Measurements from ENCODE around the gene PHPT1.
"Not testable (repeated sequence)": the region's sequence is repeated elsewhere in the genome, so short reads cannot be mapped to it uniquely, and the experiment has no call there.

The PHPT1 gene

DNA sequence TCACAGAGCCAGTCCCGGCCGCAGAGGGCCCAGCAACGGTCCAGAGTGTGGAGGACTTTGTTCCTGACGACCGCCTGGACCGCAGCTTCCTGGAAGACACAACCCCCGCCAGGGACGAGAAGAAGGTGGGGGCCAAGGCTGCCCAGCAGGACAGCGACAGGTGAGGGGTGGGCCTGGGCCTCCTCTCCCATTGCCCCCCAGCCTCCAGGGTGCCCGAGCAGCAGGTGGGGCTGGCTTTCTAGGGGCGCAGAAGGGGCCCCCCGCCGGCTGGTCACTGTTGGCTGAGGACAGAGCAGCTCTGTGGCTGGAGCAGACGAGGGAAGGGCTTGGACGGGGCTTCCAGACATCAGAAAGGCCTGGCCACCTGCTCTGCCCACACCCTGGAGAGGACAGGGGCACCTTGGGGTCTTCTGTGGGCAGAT is 11.3 kb upstream of the PHPT1 start:
- DNase-seq: not testable (repeated sequence)

DNA sequence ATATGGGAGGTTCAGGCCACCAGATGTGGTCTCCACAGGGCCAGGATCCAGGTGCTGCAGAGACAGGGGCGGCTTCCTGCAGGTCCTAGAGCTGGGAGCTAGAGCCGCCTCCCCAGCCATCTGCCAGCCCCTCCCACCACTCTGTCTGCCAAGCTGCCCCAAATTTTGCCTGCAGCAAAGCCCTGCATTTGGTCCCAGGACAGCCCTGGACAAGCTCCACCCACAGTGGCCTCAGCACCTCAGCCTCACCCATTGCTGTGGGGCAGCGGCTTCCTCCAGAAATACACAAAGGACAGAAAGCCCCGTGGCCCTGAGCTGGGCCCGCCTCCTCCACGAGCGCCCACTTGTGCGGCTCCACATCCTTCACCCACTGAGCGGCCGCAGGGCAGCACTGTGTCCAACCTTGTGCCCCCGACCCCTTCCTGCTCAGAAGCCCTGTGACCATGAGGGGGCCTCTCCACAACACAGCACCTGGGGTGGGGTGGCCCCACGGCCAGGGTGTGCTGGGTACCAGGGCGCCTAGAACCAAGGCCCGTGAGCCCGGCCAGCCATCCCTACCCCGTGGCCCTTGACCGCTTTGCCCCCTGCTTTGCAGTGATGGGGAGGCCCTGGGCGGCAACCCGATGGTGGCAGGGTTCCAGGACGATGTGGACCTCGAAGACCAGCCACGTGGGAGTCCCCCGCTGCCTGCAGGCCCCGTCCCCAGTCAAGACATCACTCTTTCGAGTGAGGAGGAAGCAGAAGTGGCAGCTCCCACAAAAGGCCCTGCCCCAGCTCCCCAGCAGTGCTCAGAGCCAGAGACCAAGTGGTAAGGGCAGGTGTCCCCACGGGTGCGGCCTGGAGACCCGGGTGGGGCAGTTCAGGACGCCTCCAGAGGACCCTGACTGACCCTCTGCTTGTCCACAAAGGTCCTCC is 10.6 kb upstream of the PHPT1 start:
- DNase-seq: no peak

DNA sequence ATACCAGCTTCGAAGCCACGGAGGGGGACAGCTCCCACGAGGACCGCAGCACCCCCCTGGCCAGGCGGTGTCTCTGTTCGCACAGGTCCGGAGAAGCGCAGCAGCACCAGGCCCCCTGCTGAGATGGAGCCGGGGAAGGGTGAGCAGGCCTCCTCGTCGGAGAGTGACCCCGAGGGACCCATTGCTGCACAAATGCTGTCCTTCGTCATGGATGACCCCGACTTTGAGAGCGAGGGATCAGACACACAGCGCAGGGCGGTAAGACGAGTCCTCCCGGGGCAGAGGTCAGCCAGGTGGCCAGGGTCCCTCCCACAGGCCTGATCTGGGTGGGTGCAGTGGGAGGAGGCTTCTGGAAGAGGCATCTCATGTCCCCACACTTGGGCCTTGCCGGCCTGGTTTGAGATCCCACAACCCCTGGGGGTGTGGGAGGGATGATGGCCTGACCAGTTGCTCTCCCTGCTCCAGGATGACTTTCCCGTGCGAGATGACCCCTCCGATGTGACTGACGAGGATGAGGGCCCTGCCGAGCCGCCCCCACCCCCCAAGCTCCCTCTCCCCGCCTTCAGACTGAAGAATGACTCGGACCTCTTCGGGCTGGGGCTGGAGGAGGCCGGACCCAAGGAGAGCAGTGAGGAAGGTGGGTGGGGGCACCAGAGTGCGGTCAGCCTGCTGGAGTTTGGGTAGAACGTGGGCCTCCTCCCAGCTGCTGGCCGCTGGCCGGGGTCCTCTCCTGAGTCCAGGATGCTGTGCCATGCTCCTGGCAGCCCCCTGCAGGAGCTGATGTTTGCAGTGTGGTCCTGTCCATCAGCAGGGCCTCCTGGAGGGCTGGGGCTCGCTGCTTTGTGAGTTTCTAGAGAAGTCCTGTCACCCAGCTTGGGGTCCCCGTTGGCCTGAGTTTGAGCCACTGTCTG is 9.7 kb upstream of the PHPT1 start:
- no peak for DNase-seq

DNA sequence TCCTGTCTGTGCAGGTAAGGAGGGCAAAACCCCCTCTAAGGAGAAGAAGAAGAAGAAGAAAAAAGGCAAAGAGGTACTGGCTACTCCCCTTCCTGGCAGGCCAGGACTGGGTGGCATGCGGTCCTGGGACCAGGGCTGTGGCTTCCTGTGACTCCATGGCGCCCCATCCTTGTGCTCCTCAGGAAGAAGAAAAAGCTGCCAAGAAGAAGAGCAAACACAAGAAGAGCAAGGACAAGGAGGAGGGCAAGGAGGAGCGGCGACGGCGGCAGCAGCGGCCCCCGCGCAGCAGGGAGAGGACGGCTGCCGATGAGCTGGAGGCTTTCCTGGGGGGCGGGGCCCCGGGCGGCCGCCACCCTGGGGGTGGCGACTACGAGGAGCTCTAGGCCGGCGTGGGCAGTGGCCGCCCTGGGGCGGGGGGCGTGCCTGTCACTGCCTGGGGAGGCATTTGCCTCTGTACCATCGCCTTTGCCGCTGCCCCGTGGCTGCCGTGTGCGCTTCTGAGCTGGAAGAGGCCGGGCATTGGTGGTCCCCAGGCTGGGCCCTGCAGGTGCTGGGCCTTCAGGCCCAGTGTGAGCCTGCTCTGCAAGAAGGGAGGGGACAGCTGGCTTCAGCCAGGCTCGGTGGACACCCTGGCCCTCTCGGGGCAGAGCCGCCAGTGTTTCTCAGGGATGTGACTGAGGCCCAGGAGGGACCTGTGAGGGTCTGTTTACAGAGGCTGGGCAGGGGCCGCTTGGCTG is 8.9 kb upstream of the PHPT1 start:
- no peak for DNase-seq

DNA sequence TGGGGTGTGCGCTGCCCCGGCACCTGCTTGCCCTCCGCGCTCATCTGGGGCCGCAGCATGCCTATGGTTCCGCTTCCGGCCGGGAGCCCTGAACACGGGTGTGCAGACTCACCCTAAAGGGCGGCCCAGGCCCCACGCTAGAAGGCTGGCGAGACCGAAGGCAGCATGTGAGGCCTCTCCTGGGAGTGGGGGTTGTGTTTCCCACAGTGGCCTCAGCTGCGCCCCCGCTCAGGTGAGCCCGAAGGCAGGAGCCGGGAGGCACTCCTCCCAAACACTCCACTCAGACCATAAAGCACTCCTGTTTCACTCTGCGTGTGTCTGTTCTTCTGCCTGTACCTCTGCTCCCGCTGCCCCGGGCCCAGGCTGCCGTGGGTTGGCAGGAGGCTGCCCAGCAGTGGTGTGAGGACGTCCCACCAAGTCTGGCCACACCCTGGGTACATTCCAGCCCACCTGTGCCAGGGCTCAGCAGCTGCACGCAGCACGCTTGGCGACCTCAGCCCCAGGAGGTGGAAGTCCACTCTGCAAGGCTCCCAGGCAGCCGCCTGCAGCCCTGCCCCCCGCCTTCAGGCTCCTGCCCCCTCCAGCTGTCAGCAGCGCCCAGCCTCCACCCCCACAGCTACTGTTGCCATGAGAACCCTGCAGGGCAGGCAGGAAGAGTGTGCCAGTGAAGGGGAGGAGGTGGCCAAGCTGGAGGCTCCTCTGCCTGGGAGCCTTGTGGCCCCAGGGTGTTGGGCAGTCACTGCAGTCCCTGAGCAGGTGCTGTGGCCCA is 8.1 kb upstream of the PHPT1 start:
- DNase-seq: no peak

DNA sequence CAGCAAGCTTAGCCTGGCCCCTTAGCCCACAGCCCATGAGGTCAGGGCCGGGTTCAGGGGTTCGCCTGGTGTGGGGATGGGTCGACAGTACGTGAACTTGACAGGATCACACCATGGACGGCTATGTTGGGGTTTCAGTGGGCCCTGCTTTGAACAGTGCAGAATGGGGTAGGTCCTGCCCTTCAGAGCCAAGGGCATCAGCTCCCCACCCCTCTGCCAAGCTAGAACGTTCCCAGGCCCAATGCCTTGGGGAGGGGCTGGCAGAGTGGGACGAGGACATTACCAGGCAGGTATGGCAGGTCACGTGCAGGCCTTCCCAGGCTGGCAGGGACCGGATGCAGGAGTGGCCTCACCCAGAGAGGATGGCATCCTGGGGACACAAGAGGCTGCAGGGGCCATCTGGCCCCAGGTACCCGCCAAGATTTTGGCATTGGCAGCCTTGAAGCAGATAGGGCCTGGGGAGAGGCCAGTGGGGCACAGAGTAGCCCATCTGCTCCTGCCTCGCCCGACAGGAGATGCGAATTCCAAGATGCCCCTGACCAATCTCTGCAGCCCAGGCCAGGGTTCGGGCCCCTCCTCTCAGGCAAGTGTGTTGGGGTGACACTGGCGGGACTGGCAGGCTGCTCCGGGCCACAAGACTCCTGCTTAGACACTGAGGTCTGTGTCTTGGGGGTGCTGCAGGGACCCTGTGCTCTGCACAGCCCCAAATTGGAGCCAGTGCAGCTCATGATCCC is 7.4 kb upstream of the PHPT1 start:
- not testable (repeated sequence) for DNase-seq

DNA sequence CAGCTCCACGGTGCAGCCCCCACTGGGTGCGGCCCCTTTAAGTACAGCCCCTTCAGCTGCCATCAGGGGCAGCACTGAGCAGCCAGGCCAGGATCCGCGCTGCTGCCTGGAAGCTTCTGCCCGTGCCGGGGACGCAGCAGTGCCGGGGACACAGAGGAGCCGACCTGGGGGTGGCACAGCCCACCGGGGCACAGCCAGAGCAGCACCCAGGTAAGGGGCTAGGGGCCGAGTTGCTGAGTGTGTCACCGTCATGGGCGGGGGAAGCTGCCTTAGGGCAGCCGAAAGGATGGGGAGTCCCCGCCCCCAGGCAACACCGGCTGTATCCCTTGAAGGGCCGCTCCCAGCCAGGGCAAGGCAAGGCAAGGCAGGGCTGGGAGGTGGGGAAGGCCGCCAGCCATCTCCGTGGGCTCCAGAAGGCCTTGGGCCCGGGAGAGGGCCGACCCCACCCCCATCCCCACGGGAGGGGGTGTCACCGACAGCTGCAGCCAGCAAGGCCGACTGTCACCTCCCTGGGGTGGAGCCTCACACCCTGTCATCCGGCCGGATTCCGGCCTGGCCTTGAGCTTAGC is 6.7 kb upstream of the PHPT1 start, which contains the start of gene AJM1:
Gene AJM1, plus strand, starts transcription at position 99 of the 569 bp plus-strand sequence. CDS start 1,937 bp downstream, outside the sequence.
- DNase-seq: peak; percentile 94

DNA sequence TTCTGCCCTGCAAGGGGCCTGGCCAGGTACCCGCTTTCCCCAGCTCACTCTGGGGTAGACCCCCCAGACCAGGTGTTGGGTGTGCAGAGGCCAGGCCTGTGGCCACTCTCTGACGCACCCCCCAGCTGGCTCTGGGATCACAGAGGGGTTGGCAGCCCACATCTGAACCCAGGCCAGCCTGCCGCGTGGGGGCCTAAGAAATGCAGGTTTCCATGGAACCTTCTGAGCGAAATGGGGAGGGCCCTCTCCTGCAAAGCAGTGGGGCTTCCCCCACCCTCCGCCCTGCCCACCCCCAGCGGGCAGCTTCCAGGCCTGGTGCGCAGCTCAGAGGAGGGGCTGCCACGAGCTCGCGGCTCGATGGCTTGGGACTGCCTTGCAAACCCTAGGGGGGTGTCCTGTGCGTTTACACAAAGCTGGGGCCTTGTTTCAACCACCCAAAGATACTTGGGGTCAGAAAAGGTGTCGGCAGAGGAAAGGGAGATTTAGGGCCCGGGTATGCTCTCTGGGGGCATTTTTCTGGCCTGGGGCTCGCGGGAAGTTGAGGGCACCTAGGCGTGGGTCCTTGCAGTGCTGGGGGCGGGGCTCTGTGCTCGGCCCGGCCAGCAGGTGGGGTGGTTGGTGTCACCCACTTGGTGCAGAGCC is 5.9 kb upstream of the PHPT1 start:
- not testable (repeated sequence) for DNase-seq

DNA sequence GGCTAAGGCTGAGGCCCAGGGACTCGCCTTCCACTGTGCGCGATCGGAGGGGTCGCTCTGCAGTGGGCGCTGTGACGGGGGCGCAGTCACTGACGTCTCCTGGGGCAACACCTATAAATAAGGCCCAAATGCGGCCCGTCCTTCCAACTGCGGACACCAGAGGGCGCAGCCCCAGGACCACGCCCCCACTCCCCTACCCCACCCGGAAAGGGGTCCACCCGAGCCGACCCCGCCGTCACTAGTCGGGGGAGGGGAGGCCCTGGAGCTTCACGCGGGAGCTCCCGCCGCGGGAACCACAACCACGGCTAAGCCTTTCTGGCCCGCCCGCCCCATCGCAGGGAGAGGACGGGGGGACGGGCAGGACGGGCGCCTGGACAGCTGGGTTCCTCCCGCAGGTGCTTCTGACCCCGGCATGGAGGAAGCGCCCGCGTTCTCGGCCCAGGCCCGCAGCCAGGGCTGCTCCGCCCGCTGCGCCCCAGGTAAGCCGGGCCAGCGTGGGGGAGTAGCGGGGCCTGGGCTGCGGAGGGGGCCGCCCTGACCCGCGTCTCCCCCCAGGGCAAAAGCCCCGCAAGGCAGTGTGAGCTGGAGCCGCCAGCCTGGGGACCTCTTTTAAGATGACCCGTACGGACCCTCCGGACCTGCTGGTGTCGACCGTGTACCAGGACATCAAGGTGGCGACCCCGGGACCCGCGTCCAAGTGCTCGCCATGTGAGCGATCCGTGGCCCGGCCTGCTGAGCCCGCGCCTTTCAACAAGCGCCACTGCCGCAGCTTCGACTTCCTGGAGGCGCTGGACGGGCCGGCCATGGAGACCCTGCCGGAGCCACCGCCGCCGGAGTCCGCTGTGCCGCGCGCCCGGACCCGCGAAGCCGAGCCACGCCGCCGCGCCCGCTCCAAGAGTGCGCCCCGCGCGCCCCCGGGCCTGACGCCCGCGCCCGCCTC is 5.1 kb upstream of the PHPT1 start:
- DNase-seq: peak; percentile 88

DNA sequence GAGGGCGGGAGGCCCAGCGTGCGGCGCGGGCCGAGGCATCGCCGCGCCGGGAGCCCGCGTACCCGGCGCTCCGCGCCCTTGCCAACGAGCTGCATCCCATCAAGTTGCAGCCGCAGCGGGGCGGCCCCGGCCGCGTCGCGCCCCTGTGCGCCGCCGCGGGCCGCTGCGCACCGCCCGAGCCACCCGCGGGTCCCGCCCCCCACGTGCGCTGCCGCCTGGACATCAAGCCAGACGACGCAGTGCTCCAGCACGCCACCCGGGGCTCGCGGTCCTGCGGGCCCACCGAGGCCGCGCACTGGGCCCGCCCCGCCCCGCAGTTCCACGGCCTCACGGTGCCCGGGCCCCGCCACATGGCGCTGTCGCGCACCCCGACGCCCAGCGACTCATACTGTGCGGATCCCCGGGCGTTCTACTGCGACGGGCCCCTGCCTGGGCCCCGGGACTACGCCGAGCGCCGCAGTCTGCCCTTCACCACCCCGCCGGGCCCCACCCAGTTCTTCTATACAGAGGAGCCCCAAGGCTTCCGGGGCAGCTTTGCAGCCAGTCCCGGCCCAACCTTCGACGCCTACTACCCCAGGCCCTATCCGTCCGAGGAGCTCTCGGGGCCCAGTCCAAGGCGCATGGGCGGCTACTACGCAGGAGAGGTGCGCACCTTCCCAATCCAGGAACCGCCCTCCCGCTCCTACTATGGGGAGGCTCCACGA is 4.3 kb upstream of the PHPT1 start:
- no peak for DNase-seq

DNA sequence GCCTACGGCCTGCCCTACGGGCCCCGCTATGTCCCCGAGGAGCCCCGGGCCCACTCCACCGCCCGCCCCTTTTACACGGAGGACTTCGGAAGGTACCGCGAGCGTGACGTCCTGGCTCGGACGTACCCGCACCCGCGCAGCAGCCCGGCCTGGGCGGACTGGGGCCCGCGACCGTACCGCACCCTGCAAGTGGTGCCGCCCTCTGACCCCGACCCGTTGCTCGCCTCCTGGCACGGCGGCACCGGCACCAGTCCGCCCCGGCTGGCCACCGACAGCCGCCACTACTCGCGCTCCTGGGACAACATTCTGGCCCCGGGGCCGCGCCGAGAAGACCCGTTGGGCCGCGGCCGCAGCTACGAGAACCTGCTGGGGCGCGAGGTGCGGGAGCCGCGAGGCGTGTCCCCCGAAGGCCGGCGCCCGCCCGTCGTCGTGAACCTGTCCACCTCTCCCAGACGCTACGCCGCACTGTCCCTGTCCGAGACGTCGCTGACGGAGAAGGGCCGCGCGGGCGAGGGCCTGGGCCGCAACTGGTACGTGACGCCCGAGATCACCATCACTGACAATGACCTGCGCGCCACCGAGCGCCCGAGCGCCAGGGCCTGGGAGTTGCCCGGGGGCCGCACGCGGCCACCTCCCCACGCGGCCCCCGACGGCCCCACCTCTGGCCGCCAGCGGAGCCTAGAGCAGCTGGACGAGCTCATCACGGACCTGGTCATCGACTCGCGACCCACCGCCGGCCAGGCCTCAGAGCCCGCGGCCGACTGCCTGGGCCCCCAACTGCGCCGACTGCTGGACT is 3.5 kb upstream of the PHPT1 start:
- DNase-seq: no peak

DNA sequence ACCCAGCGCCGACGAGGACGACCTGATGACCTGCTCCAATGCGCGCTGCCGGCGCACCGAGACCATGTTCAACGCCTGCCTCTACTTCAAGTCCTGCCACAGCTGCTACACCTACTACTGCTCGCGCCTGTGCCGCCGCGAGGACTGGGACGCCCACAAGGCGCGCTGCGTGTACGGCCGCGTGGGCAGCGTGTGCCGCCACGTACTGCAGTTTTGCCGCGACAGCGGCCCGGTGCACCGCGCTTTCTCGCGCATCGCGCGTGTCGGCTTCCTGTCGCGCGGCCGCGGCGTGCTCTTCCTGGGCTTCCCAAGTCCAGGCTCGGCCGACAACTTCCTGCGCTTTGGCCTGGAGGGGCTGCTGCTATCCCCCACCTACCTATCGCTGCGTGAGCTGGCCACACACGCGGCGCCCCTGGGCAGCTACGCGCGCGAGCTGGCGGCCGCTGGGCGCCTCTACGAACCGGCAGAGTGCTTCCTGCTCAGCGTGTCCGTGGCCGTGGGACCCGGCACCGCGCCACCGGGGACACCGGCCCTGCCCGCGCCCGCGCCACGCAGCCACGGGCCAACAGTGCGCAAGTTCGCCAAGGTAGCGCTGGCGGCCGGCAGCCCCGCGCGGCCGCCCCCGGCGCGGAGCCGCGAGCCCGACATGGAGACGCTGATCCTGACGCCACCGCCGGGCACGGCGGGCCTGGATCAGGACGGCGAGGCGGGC is 2.7 kb upstream of the PHPT1 start:
- DNase-seq: no peak

DNA sequence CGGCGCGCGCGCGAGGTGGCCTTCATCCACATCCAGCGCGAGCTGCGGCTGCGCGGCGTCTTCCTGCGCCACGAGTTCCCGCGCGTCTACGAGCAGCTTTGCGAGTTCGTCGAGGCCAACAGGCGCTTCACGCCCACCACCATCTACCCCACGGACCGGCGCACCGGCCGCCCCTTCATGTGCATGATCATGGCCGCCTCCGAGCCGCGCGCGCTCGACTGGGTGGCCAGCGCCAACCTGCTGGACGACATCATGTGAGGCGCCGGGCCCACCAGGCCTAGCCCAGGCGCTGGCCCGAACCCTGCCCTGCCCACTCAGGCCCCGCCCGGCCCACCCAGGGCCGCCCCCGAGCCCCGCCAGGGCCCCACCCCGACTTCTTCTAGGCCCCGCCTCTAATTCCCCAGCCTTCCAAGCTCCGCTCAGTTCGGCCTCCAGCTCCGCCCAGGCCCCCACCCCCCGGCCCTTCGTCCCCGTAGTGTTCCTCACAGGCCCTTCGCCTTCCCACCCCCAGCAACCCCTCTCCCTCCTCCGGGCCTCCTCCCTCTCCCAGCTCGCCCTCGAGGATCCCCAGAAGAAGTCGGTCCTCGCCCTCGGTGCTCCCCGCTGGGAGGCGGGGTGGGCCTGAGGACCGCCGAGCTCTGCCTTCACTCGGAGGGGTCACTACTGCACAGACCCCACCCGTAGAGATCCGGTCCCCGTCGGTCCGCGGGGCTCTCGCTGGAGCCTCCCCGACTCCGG is 2.0 kb upstream of the PHPT1 start:
- DNase-seq: no peak

DNA sequence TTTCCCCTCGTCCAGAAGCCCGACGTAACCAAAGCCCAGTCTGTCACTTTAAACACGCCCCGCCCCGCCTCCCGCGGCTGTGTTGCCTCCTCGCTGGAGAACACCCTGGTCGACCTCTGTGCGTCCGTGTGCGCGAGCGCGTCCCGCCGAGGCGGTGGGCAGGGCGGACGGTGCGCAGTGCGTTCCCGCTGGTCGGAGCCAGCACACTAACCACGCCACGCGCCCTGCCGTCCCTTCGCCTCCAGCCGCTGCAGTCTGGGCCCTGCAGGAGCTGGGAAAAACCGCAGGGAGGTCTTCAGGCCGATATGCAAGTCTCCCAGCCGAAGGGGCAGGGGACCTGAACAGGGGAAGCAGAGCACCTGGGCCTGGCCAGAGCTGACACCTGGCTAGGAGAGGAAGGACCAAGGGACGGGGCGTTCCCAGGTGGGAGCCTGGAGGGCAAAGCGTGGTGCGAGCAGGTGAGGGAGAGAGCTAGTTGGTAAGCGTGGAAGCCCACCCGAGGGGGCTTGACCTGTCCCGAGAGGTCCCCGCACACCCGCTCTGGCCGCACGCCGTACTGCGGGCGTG is 1.3 kb upstream of the PHPT1 start:
- DNase-seq: peak; percentile 90

DNA sequence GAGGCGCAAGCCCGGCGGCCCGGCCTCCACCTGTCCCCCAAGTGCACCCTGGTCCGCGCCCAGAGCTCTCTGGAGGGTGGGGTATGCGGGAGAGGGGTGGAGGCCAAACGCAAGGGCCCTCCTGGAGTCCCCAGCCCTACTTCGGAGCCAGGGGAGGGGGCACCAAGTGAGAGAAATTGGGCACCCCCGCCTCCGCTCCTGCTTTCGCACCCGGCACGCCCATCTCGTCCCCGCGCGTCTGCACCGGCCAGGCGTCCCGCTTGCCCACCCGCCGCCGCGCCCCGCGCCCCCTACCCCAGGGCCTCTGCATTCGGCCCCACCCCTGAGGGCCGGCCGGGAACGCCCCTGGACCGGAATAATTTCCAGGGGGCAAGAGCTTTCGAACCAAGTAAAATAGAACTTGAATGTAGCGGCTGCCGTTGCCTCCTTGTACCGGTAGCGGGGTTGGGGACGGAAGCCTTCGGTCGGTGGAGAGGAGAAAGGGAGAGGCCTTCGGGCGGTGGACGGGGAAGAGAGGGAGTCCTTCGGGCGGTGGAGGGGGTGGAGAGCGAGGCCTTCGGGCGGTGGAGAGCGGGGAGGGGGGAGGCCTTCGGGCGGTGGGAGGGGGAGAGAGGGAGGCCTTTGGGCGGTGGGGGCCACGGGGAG is 694 bp upstream of the PHPT1 start:
- peak; percentile 79 for DNase-seq
